GM19467 (cell line): ENCODE data around the gene SEMA5B.

ENCODE experiments used
- ATAC-seq: cut with Tn5 transposase; IDR thresholded peaks from one replicate; pipeline ENCODE4 v1.9.1; 2021; ENCODE audit warnings: mild to moderate bottlenecking, moderate library complexity; ENCODE audit not compliant: unreplicated experiment

The SEMA5B gene

GRCh38 chr3:123025642-123026521, 1.7 kb downstream of the SEMA5B start:
- no peak for ATAC-seq

DNA sequence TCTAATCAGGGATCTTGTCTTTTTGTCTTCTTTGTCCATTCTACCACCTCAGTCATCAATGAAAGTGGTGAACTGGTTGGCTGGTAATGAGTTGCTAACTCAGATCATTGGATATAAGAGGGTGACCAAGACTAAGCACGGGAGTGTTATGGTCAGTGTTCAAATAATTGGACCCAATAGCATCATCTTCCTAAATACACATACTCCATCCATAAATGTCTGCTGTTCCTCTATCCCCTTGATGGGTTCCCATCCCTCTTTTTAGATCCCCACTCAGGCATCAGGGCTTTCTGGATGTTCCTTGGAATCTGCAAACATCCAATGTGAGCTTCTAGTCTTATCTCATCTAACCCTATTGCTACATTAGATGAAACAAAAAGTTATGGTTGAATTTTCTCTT, 3.5 kb downstream of the SEMA5B start:
- no peak for ATAC-seq

DNA sequence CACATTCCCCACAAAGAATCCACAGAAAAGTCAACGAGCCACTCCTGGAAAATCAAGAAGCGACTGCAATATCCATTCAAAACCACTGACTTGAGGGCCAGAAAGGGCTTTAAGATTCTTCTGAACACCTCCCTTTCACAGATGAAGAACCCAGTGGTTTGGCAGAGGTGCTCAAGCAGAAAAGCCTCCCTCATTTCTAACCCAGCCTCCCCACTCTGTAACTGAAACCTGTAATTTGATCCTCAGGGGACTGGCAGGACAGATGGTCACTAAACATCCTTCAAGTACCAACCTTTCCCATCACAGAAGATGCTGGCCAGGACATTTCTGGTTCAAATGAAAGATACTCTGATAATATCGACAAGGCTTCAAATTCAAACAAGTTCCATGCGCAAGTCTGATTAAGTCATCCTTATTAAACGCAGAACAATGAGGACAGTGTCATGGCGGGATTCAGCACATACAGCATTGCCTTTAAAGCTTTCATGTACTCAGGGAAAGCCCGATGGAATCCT, 5.5 kb downstream of the SEMA5B start:
- no peak for ATAC-seq

DNA sequence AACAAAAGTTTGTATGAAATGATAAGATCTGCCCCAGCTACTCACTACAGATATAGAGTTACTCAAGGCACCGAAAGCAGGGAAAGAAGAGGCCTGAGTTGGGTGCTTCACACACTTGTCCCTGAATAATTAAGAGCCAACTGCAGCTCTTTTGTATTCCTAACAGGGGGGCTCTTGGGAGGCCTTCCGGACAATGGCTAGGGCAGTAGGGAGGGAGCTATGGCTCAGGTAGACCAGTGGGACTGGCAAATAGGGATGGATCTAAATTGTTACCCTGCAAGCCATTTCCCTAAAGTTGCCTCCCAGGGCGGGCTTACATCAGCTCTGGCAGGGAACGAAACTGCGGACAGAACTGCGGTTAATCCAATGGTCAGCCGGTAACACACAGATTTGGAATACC, 6.2 kb downstream of the SEMA5B start:
- ATAC-seq = no peak

DNA sequence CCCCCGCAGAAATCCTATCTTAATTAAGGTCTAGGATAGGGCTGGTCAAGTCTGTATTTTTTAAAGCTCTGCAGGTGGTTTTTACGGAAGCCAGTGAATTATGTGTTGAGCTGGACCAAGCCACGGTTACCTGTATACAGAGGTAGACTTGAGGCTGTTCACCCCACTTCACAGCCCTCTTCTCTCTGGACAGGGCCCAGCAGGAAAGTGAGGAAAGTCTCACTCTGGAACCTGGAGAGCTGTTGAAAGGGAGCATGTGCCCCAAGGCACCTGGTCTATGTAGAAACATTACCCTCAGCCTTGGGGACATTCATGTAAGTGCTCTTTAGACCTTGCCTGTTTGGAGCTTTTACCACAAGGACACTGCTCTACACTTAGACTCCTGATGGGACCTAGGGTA, 6.9 kb downstream of the SEMA5B start:
- no peak for ATAC-seq

DNA sequence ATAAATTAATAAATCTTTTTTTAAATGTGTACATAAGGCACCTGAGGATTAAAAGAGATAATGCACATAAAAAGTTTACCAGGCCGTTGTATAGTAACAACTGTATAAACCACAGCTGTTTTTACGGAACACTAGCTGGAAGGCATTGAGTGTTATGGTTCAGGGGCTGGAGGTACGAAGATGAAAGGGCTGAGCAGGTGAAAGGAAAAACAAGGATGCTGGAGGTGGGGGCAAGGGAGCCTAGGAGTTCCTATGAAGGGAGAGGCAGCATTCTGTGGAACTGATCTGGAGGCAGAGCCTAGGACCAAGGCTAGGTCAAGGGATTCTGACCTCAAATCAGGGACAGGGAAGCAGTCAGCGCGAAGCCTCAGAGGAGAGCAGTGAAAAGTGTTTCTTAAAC, 8.0 kb downstream of the SEMA5B start:
- no peak for ATAC-seq

DNA sequence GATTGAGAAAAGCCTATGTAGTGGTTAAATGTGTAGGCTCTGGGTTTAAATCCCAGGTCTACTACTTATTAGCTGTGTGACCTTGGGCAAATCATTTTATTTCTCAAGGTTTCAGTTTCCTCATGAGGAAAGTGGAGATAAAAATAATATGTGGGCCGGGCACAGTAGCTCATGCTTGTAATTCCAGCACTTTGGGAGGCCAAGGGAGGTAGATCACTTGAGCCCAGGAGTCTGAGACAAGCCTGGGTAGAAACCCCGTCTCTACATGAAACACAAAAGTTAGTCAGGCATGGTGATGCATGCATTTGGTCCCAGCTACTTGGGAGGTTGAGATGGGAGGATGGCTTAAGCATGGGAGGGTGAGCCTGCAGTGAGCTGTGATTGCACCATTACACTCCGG, 8.4 kb downstream of the SEMA5B start:
- ATAC-seq = no peak

- no peak for ATAC-seq
These were observed 8.9 kb downstream of the SEMA5B start for GRCh38 chr3:123018683-123019082.

DNA sequence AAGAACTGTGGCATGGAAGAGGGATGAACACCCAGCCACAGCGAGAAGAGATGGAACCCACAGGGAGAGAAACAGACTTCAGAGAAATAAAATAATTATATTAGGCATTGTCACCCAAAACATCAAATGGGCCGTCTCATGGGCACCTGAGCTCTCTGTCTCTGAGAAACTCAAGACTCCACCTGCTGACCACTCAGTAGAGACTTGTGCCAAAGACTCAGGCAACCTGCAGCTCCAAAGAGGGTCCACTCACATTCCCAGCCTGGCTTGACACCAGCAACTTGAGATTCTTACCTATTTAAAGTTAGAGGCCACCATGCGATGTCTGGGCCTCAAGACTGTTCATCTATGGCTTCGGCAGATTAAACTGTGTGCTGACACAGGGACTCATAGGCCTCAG, 12.0 kb downstream of the SEMA5B start:
- no peak for ATAC-seq

DNA sequence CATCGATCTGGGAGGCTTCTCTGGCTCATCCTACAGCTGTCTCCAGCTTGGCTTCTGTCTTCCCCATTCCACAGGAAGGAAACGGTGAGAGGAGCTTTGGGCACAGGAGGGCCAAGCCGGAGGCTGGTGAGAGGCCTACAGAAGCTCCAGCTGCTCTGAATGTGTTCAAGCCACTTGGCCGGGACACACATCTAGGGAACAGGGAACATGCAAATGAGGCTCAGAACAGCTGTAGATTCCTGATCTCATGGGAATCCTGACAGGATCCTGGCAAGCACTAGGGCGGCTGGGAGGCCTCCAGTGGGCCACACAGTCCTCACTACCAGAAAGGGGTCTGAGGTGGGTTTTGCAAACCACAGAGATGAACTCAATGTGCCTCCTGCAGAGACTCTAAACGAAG, 13.7 kb downstream of the SEMA5B start:
- no peak for ATAC-seq

DNA sequence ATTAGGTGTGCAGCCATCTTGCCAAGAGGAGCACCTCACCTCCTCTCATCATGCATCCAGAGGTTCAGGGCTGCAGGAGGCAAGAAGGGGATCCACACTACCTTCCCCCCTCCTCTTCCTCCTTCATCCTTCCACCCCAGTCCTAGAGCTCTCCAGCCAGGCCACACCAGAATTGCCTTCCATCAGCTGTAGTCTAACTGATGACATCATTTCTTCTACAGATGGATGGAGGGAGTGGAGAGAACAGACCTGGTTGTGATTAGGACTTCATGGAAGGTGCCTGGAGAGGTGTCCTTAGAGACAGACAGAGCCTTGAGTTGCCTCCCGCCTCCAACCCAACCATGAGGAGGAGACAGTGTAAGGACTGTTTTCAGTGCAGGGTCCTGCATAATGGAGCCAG, 14.9 kb downstream of the SEMA5B start:
- ATAC-seq = no peak

- no peak for ATAC-seq
These were observed 16.1 kb downstream of the SEMA5B start for GRCh38 chr3:123011447-123011846.

DNA sequence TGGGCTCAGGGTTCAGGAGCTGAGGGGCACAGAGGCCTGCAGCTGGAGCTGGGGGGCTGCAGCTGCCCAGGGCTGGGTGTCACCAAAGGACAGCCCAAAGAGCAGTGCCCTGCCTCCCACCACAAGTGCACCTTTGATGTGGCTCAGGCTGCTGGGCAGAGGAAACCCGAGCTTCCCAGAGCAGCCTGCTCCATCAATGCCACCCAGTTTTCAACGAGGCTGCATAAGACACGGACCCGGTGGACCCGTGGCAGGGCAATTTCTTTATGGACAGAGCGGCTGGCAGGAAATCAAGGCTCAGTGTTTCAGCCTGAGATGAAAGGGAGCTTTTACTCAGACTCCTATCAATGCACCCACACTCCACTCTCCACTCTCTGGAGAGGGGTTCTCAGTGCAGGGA, 18.7 kb downstream of the SEMA5B start:
- no peak for ATAC-seq

GRCh38 chr3:123006609-123007008, 21.0 kb downstream of the SEMA5B start:
- no peak for ATAC-seq

DNA sequence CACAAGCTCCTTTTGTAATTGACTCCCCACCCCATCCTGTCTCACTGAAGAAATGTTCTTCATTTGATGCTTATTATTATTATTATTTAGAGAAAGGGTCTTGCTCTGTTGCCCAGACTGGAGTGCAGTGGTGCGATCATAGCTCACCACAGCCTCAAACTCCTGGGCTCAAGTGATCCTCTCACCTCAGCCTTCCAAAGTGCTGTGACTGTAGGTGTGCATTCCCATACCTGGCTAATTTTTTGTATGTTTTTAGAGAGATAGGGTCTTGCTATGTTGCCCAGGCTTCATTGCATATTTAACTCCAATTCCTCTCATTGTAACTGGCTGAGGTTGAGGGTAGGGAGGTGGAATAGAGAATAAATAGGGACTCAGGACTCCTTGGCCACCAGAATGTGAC, 22.3 kb downstream of the SEMA5B start:
- no peak for ATAC-seq

DNA sequence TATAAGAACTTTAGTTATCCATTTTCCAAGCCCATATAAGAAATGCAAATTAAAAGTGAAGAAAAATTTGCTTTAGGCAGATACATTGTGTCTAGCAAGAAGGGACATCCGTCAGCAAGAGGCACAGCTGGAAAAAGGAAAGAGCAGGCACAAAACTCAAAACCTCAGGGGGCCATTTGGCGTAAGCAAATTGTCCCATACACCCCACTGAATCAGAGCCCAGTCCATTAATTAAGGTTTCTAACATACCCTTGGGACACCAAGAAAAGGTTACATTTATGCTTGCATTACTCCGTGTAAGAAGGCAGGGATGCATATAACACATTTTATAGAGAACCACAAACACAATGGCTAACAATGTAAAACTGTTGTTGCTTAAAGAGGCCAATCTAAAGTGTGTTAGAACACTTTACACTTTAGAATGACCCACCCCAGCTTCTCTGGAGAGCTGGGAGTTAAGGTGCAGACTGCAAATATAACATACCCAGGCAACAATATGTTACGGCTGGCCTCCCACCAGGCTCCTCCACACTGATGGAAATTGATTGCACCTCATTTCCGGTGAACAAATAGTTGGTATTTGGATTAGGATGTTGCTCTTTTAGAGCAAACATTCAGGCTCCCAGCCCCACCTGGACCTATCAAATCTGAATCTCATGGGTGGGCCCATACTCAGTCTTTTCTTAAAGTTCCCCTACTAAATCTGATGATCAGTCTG, 23.2 kb downstream of the SEMA5B start:
- no peak for ATAC-seq

DNA sequence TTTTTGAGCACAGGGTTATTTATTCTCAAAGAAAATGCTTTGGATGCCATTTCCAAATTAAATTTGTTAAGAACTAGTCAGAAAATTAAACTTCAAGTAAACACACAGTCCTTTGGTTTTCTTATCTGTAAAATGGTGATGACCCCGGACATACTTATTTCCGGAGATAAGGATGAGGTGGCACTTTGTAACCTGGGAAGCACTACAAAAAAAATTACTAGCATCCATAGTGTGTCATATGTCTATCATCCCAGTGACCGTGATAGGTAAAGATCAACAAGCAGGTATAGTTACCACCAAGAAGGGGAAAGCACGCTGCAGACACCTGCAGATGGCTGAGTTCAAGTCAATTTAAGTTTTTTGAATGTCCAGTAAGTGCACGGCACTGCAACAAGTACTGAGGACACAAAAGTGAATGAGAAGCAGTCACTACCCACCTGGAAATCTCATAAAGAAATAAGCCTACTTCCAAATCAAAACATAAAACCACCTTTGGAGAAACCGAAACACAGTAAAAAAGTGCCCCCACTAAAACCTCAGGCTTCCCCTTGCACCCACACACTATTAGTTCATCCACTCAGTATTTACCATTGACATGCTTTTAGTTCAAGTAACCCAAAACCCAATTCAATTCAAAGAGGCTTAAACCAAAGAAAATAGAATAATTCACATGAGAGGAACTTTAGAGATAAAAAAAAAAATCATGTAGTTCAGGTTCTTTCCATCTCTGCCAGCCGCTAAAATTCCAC, 24.6 kb downstream of the SEMA5B start:
- no peak for ATAC-seq

- no peak for ATAC-seq
These were observed 25.3 kb downstream of the SEMA5B start for GRCh38 chr3:123002100-123002748.

- ATAC-seq = no peak
These were observed 28.7 kb downstream of the SEMA5B start for GRCh38 chr3:122998856-122999255.

DNA sequence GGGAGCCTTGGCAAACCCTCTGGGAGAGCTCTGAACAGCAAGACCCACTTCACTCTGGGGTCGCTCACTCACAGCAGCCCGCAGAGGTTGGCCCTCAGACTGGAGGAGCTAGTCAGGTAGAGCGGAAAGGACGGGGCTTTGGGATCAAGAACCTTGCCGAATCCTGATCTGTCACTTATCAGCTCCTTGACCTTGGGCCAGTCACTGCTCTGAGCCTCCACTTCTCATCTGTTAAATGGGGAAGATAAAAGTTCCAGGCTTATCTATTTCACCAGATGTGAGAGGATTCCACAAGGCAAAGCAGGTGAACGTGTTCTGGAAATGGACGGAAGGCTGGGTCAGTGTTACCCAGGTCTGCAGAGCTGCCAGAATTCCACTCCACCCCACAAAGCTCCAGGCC, 29.4 kb downstream of the SEMA5B start:
- ATAC-seq = no peak

DNA sequence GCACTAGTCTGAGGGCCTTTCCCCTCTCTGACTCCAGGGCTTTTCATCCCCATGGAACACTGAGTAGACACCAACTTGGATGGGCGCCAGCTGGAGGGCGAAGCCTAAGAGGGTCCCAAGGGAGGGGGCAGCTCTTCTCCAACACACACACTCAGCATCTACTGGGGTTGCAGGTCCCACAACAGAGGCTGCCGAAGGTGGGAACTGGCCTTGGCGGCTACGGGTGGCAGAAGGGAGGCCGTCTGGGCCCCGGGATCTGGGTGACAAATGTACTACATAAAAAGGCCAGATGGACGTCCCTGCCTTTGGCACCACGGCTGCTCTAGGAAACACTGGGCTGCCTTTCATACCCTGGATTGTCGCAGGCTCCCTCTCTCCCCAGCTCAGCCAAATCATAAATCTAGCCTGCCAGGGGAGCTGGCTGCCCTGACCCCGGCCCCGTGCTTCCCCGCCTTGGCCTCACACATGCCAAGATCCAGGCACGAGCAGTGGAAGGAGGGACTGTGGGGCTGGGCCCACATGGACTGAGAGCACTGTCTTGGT, 31.5 kb downstream of the SEMA5B start:
- ATAC-seq = no peak
